Testis (tissue), 3 donors: Measurements from ENCODE around the gene PLA2G15. TPM values are rescaled to one million over a fixed set of nuclear protein-coding genes. Genes with fewer than 3 reads are reported as not detected.

Source experiments
- DNase-seq: peaks from one replicate; pipeline ENCODE4 v3.0.0-alpha.2; 2019
- H3K27ac ChIP-seq, 2 donors: fragments of 200-600 bp; sonication (generic); one replicate each; pipeline ENCODE4 v1.5.1; 2019
- H3K27me3 ChIP-seq: fragments of 200-600 bp; sonication (generic); one replicate; pipeline ENCODE4 v1.5.1; 2019
- H3K36me3 ChIP-seq: fragments of 200-600 bp; sonication (generic); one replicate; pipeline ENCODE4 v1.5.1; 2017; ENCODE audit warnings: low read depth; ENCODE audit errors: missing control alignments
- H3K4me1 ChIP-seq: fragments of 200-600 bp; sonication (generic); one replicate; pipeline ENCODE4 v1.5.1; 2019
- H3K4me3 ChIP-seq, 2 donors: fragments of 200-600 bp; sonication (generic); one replicate each; pipeline ENCODE4 v1.5.1; 2017 to 2019
- H3K9me3 ChIP-seq: fragments of 200-600 bp; sonication (generic); one replicate; pipeline ENCODE4 v1.5.1; 2017
- POLR2A ChIP-seq: fragments of 450-650 bp; IDR thresholded peaks from one replicate; pipeline ENCODE4 v1.6.1; 2017; ENCODE audit warnings: antibody characterized with exemption, mild to moderate bottlenecking, moderate library complexity
- WGBS, 2 donors: methylation state at CpG; one replicate each; pipeline ENCODE4 v1.1.5; 2018; 5-methylcytosine and 5-hydroxymethylcytosine counted together
- intact Hi-C: fragments of 100-400 bp; cut with DNase I; formaldehyde crosslinking; loops from one replicate; pipeline ENCODE4 v1.15.1; 2023; ENCODE audit warnings: low total_unique reads
- polyA plus RNA-seq: library from polyadenylated mRNA; stranded (reverse); fragments of 350-450 nt; fragmentation: Illumina TruSeq; extraction: RNeasy Lipid Tissue Mini Kit (QIAGEN cat#74804); gene quantifications from one replicate; pipeline ENCODE4 v1.2.3, GENCODE V29; 2014; ENCODE audit warnings: low read depth, low replicate concordance; ENCODE audit not compliant: insufficient read depth
- total RNA-seq, 2 donors: library from RNA; depleted of rRNA; stranded (reverse); fragments of >200 nt; gene quantifications; one replicate each; pipeline ENCODE4 v1.2.3, GENCODE V29; 2016
- TF ChIP-seq, protein P1 (sequence below), 3 experiments: fragments of 450-650 bp in 2 of 3; fragments of 200-600 bp in 1 of 3; sonication (generic) in 1 of 3; IDR thresholded peaks; one replicate each; pipeline ENCODE4 v1.5.1; 2016 to 2019; ENCODE audit warnings: antibody characterized with exemption in 3 of 3, mild to moderate bottlenecking in 2 of 3, moderate library complexity in 1 of 3

PLA2G15 gene
- total and polyA plus RNA-seq, 3 donors from 2014 or later = 27.3 to 44.7 (median 37.2) TPM

DNA sequence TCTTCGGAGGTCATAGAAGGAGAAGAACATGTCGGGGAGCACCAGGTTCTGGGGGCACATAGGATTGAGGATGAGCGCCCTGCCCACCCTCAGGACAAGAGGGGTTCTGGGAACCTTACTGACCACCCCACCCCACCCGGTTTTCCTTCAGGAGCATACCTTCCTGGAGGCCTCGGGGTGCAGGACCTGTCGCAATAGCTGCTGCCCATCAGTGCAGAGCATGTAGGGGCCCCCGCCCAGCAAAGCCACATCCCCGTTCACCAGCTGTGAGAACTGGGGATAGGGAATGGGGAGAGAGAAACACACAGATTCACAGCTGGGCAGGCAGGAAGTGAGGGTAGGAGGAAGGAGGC, 11.4 kb upstream of the PLA2G15 start:
- intact Hi-C loops = loop anchor here (10.0 kb wide), 1 partner anchor 149 kb away; the partner anchor contains the start of gene NFATC3
- Histone ChIP-seq H3K27ac (no peak overlapping the region), H3K4me3 (no peak overlapping the region), H3K9me3 (no peaks in the 10 kb centered on the region), H3K36me3 (no peaks in the 10 kb centered on the region), H3K4me1 (peaks cover 10% of the 10 kb centered on the region), H3K27me3 (no peaks in the 10 kb centered on the region)
- no peak for DNase-seq
- WGBS, 2 donors = 78 to 87% methylated on average over 8 of the region's 8 CpGs
- TF ChIP-seq POLR2A = no peak
- TF ChIP-seq, protein P1, sequence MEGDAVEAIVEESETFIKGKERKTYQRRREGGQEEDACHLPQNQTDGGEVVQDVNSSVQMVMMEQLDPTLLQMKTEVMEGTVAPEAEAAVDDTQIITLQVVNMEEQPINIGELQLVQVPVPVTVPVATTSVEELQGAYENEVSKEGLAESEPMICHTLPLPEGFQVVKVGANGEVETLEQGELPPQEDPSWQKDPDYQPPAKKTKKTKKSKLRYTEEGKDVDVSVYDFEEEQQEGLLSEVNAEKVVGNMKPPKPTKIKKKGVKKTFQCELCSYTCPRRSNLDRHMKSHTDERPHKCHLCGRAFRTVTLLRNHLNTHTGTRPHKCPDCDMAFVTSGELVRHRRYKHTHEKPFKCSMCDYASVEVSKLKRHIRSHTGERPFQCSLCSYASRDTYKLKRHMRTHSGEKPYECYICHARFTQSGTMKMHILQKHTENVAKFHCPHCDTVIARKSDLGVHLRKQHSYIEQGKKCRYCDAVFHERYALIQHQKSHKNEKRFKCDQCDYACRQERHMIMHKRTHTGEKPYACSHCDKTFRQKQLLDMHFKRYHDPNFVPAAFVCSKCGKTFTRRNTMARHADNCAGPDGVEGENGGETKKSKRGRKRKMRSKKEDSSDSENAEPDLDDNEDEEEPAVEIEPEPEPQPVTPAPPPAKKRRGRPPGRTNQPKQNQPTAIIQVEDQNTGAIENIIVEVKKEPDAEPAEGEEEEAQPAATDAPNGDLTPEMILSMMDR (IDR thresholded peaks at IDR 0.05) = no peak

DNA sequence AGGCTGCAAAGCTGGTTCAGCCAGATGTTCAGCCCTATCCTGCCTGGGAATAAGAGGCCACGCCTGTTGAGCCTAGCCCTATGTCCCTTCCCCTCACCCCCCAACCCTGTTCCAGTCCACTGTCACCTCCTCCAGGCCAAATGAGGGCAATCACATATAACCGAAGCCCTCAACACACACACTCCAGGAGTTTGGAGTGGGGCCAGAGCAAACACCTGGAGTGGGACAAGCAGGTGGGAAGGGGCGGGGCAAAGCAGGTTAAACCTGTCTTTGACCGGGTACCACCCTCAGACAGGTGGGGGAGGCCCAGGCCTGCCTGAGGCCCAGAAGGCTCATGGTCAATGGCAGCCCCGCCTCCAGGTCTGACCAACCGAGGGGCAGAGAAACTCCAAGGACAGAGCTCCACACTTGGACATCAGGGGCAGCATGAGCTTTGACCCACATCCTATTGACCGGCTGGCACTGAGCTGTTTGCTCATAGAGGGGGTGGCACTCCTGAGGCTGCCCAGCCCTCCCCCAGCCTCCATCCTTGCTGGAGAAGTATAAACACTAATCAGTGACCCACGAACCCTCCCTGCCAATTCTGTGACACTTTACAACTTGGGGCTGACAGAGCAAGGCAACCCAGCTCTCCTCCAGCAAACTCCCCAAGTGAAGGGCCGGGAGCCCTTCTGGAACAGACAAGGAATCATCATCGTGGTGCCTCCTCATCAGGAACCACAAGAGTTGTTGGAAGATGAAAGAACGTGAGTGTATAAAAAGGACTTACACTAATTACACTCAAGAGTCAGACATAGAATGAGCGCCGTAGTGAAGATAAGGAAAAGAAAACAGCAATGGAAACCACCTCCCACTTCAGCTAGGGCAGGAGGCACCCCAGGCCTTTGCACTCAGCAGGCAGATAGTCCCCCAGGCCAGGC, 10.7 kb upstream of the PLA2G15 start:
- TF ChIP-seq, protein P1 (IDR thresholded peaks at IDR 0.05) = no peak
- TF ChIP-seq POLR2A = no peak
- Histone ChIP-seq H3K27ac (no peak overlapping the region), H3K4me1 (peaks cover 10% of the 10 kb centered on the region), H3K4me3 (peak overlapping the region in 1 of 2 donors; percentile 58), H3K27me3 (no peaks in the 10 kb centered on the region), H3K9me3 (no peaks in the 10 kb centered on the region), H3K36me3 (no peaks in the 10 kb centered on the region)
- 57 to 62% methylated on average over 13 of the region's 13 CpGs for WGBS, 2 donors
- DNase-seq = no peak
- intact Hi-C loops = loop anchor here (10.0 kb wide), 1 partner anchor 150 kb away; the partner anchor contains the start of gene NFATC3

DNA sequence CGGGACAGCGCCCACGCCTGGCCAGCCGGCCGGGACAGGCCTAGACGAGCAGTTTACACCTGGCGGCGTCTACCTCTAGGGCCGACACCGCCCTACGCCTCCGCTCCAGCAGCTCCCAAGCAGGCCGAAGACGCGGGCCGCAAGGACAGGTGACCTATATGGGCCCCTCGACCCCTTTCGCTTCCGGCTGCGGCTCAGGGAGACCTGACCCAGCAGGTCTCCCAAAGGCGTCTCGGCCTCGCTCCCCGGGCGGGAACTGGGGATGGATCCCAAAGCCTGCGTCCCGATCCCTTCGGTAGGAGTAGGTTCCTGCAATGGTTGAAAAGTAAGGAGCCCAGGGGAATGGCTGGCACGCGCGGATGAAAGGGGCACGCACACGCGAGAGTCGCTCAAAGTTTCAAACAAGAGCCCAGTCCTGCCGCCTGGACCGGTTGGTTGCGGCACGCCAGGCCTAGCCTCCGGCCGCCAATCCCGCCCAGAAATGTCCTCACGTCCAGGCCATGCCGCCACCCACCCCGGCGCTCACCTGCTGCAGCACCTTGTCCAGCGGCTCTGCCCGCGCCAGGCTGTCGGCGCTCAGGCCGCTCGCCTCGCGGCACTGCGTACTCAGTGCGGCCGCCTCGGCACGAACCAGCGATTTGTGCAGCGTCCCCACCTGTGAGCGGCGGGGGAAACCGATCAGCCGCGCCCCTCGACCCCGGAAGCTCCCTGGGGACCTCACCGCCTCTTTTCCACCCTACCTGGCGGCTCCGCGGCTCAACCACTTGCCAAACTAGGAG, 9.9 kb upstream of the PLA2G15 start:
- Histone ChIP-seq H3K9me3 (no peaks in the 10 kb centered on the region), H3K27ac (no peak overlapping the region), H3K4me3 (peak overlapping the region; percentile 34 to 58), H3K4me1 (peaks cover 13% of the 10 kb centered on the region), H3K27me3 (no peaks in the 10 kb centered on the region), H3K36me3 (no peaks in the 10 kb centered on the region)
- TF ChIP-seq, protein P1 (IDR thresholded peaks at IDR 0.05) = no peak
- TF ChIP-seq POLR2A = no peak
- no peak for DNase-seq
- WGBS, 2 donors = 47 to 57% methylated on average over 41 to 68 of the region's 73 CpGs
- intact Hi-C loops = loop anchor here (10.0 kb wide), 1 partner anchor 150 kb away; the partner anchor contains the start of gene NFATC3

DNA sequence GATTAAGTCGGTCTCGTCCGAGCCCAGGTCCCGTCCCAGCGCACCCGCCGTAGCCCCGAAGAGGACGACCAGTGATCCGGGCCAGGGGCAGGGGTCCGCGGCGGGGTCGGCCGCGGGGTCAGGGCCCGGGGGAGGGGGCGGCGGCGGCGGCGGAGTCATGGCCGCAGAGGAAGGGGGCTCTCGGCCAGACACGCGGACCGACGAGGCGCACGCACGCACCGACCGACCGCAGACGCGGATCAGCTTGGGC, 9.4 kb upstream of the PLA2G15 start, which contains the start of gene ESRP2:
TSS of gene ESRP2 (minus strand) at position 241 of the 250 bp plus-strand sequence. CDS start at position 159, 82 bp downstream.
- H3K36me3 ChIP-seq = no peaks in the 10 kb centered on the region
- no peaks in the 10 kb centered on the region for H3K9me3 ChIP-seq
- TF ChIP-seq, protein P1 (IDR thresholded peaks at IDR 0.05) = no peak
- no peak for TF ChIP-seq POLR2A
- WGBS, 2 donors = 1% methylated on average over 14 of the region's 36 CpGs; no CpG with 5 or more reads in 1 of the 2 donors
- peak within 1 kb of the TSS; percentile 58 to 66 for H3K4me3 ChIP-seq
- H3K4me1 ChIP-seq = peaks cover 13% of the 10 kb centered on the region
- intact Hi-C loops = loop anchor here (10.0 kb wide), 1 partner anchor 151 kb away; the partner anchor contains the start of gene NFATC3
- no peak for DNase-seq
- H3K27ac ChIP-seq = peak within 1 kb of the TSS in 1 of 2 donors; percentile 85
- no peaks in the 10 kb centered on the region for H3K27me3 ChIP-seq
